SIG-M5 treated with dmso at 0.1 percent for 504 hours (cell line): Measurements from ENCODE around the gene CCDC92.

ENCODE experiments used
- DNase-seq: peaks from one replicate; lab custom pipeline; 2025; ENCODE audit not compliant: unreplicated experiment; lab: John Stamatoyannopoulos, UW

CCDC92 gene

DNA sequence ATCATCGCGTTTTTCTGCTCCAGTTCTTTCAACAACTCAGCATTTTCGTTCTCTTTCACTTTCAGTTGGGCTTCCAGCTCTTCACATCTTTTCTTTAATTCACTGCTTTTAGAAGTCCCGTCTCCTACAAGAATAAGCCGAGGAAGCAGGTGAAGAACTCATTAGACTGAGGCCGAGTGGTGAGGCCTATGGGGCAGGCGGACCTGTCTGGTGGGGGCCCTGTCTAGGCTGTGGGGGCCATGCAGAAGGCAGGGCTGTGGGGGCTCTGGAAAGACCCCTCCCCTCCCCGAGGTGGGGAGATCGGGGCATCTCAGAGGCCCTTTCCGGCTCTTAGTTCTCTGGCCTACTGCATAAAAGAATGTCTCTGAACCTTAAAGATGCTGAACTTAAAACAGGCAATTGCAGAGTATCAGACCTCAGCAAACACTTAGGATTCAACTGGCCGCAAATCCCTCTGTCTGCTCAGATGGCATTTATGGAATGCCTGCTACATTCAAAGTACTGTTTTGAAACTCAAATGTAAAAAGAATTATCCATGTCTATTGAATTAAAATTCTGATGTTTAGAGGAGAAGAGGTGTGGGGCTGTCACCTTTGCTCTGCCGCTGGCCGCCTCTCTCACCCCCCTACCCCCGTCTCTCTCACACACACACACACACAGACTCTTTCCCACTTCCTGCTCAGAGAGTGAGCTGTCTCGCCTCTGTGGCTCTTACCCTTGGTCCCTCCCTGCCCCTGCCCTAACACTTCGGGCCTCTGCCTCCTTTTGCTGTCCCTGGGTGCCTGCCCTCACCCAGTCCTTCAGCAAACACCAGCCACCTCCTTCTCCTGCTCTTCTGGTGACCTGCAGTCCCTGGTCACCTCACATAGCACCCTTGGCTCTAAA, 34.7 kb downstream of the CCDC92 start:
- DNase-seq, result no peak

DNA sequence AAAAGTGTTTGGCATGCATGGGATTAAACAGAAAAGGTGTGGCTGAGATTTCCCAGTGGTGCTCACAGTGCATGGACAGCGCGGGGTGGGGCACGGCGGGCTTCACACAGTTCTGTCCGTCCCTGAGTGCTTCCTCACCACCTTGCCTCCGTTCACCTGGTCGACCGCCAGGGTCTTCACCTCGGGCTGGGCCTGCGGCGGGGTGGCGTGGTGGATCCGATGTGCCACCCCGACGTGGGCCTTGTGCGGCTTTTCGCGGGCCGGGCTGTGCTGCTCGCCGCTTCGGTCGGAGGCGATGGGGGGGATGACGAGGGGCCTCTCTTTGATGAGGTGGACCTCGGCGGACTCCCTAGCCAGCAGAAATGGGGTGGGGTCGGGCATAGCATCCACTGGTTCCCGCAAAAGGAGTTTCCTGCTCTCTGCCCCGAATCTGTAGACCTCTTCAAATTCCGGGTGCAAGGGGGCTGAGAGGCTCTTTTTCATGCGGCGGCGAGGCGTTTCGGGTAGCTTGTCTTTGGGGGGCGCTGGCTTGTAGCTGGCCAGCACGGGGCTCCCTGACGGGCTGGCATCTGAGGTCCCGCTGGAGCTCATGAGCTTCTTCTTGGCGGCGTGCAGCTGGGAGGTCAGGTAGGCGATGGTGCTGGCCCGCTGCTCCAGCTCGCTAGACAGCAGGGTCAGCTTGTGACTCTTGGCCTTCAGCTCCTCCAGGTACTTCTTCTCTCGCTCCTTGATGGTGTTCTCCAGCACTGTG, 35.5 kb downstream of the CCDC92 start:
- DNase-seq, result no peak

DNA sequence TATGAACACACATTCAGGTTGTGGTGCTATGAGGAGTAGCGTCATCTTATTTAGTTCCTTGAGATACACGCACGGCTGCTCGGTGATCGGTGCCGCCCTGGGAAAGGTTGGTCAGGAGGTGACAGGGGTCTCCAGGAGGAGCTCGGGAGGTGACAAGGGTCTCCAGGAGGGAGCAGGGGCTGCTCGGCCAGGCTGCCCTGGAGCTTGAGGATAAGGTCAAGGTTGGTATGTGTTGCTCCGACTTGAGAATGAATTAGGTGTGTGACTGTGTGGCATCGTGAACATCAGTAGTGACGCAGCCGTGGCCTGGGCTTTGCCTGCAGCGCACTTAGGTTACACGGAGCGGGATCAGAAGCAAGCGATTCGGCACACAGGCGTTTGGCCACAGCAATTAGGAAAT, 36.2 kb downstream of the CCDC92 start:
- no peak for DNase-seq

DNA sequence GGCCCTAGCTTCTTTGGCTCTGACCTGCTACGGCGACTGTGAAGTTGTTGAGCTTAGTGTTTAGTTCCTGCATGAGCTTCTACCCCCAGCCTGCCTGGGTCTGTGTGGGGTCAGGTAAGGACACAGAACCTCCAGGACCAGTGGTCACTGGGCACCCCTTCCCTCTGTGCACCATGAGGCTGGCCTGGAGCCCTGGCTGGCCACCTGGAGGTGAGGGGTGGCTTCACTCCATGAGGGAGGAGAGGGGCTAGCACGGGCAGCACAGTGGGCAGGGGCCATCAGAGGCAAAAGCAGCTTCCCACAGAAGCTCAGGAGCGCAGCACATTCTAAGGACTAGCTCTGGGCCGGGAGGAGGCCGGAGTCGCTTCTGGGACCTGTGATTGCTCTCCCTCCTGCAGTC, 36.7 kb downstream of the CCDC92 start:
- DNase-seq, result no peak

DNA sequence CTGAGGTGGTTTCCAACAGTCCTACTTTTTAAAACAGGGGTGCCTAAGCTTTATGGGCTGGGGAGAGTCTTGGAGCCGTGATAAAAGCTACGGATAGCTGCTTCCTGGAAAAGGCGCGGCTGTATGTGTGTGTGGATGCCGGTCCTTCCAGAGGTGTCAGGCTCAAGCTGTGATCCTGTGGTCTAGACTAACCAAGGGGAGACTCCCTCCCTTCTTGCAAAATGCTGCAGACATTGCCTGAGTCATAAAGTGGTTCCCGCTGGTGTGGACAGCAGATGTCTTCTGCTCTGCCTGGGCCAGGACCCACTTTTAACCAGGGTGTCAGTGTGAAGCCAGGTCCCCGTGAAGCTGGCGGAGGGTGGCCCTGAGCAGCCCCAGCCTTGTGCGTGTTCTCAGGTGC, 37.8 kb downstream of the CCDC92 start:
- DNase-seq, result peak; percentile 40

DNA sequence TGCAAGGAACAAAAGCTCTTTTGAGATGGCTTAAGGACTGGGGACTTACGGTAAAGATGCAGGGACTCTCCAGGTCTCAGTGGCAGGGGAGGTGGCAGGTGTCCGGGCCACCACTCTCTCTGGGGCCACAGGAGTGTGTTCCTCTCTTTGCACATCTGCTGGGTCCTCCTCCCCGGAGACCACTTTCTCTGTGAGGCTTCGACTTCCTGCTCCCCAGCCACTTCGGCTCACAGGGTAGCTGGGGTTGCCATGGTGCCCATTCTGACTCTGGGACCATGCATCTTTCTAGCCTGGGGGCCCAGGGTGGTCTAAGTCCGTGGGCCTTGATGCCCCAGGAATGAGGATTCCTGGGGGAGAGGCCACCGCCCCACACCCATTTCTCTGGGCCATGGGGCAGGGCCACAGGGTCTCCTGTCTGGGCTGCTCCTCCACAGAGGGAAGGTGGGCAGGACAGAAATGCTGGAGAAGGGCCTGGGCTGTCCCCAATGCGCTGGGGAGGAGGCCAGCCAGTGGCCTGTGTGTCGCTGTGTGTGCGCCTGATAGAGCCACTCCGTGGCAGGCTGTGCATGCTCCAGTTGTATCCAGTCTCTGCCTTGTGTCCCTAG, 38.5 kb downstream of the CCDC92 start:
- DNase-seq, result no peak

DNA sequence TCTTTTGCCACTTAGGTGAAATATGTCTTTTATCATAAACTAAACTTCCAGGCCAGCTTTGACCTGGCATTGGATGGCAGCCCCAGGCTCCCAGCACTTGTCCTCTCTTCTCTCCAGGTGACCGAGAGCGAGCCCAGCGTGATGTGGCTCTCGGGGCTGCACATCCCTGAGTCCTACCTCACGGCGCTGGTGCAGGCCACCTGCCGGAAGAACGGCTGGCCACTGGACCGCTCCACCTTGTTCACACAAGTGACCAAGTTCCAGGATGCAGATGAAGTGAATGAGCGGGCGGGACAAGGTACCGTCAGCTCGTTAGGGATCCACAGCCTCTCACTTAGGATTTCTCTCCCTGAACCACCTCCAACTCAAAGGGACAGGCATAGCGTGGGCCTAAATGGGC, 39.4 kb downstream of the CCDC92 start:
- no peak for DNase-seq

DNA sequence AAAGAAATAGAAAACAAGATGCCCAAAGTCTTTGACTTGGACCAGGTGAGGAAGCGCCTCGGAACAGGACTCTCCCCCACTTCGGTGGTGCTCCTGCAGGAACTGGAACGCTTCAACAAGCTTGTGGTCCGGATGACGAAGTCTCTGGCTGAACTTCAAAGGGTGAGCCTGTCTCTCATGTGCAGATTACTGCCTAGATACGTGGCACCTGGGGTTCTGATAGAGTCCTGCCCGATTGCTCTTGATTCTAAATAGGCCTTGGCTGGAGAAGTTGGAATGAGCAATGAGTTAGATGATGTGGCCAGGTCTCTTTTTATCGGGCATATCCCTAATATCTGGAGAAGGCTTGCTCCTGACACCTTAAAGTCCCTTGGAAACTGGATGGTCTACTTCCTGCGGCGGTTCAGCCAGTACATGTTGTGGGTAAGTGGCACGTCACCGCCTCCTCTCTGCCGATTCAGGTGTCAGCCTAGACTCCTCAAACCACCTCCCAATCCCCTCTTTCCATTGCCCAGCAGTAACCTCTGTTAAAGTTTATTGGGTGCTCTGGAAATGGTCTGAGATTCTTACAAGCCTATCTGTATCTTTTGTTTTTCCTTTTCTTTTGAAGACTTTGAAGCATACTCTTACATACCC, 40.8 kb downstream of the CCDC92 start:
- DNase-seq, result no peak

DNA sequence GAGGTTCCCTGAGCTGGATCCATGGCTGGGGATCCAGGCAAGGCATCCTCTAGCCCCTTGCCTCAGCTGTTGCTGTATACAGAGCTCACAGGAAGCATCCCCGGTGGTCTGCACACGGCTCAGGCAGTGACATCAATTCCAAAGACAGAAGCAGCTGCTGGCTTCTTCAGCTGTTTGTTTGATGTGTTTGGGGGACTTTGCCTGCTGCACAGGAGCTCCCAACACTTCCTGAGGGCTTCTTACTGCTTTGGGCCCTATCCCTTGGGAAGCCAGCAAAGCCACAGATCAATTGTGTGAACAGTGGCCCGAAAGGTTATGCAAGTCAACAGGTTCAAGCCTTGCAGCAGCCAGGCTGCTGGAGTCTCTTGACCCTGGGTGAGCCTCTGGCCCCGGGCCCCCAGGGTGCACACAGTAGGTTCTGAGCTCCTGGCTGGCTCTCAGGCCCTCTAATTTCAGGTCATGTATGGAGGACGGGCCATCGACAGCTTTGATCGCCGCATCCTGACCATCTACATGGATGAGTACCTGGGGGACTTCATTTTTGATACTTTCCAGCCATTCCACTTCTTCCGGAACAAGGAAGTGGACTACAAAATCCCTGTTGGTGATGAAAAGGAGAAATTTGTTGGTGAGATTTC, 42.6 kb downstream of the CCDC92 start:
- no peak for DNase-seq

DNA sequence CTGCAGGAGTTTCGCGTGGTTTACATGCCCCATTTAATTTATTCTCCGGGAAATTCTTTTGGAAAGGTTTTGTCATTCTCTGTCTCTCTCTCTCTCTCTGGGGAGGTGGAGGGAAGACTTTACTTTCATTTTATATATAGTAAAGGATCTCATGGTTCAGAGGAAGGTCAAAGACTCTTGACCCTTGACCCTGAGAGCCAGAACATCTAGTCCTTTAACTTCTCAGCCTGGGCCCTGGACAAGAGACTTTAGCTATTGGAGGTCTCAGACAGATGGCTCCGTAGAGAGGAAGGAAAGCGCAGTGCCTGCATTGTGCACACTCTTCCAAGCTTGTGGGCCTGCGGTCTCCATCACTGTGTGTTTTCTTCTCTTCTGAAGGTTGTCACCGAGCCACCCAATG, 43.7 kb downstream of the CCDC92 start:
- DNase-seq, result no peak

DNA sequence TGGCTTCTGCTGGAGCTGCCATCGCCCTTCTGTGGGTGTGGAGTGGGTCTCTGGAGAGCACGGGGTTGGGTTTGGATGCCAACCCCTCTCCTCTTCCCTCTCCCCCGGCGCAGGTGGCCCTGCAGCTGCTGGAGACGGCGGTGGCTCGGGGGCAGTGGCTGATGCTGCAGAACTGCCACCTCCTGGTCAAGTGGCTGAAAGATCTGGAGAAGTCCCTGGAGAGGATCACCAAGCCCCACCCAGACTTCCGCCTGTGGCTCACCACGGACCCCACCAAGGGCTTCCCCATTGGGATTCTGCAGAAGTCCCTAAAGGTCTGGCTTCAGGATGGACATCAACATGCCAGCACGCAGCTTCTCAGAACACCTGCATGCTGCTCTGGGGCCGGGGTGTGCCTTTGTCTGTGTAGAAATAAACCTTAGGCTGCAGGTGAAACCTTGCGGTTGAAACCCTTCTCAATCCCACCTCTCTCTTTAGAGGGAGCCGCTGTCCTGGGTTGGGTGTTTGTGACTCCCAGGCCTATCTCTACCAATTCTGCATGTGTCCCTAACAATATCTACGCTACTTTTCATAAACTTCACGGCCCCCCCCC, 44.3 kb downstream of the CCDC92 start:
- no peak for DNase-seq

DNA sequence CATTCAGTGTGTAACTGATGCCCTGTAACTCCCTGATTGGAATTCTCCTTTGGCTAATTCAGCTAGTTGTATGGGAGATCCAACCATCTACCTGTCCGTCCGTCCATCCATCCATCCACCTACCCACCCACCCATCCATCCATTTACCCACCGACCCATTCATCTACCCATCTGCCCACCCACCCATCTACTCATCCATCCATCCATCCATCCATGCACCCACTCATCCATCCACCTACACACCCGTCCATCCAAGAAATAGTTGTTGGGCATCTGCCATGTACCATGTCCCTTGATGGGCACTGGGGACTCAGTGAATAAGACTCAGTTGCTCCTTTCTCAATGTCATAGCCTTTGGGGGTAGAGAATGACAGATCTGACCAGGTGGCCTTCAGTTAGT, 48.1 kb downstream of the CCDC92 start:
- no peak for DNase-seq

DNA sequence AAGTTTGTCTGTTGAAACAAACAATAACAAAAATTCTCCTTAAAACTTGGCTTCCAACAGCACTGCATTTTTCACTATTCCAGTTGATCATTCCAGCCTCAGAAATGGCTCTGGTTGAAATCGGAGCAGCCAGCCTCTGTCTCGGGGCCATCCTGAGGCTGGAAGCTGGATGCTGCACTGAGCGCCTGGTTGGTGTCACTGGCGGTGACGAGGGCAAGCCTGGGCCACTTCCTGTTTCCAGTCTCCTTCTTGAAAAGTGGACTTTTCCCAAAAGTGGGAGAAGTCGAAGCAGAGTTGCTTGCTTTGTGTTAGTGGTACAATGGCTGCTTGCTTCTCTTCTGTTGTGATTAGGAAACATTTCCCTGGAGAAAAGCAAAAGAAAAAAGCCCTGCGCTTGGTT, 48.7 kb downstream of the CCDC92 start:
- DNase-seq, result no peak

DNA sequence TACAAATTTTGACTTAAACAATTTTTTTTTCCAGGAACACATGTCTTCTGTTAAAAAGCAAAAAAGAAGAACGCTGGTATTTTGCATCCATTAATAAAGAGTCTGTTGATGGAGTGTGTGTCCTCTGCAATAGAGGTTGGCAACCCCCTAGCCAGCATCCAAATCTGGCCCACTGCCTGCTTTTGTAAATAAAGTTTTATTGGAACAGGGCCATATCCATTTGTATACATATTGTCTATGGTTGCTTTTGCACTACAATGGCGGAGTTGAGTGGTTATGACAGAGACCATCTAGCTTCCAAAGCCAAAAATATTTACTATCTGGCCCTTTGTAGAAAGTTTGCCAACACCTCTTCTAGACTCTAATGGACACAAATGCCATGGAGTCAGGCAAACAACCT, 49.6 kb downstream of the CCDC92 start:
- DNase-seq, result no peak

DNA sequence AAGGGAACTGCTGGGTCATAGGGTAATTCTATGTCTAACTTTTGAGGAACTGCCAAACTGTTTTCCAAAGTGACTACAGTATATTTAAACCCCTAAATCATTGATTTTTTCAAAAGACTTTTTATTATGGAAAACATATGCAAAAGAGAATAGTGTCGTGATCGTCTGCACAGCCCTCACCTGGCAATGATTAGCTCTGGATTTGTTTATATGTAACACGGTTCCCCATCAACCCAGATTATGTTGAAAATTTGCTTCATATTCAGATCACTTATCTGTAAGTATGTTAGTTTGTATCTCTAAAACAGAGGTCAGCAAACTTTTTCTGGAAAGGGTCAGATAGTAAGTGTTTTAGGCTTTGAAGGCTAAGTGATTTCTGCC, 52.7 kb downstream of the CCDC92 start:
- no peak for DNase-seq

DNA sequence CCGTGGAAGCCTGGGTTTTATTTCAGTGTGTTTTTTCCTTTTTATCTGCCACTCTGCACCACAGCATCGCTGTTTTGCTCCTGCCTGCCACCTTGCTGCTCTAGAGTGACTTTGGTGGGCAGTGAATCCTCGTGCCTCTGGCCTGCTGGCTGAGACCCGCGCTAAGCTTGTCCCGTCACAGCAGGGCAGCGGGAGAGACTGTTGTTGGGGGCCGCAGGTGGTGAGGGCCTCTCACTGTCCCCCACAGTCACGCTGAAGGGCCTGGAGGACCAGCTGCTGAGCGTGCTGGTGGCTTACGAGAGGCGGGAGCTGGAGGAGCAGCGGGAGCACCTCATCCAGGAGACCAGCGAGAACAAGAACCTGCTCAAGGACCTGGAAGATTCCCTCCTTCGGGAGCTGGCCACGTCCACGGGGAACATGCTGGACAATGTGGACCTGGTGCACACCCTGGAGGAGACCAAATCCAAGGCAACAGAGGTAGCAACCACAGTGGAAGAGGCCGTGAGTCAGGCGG, 55.2 kb downstream of the CCDC92 start:
- no peak for DNase-seq

DNA sequence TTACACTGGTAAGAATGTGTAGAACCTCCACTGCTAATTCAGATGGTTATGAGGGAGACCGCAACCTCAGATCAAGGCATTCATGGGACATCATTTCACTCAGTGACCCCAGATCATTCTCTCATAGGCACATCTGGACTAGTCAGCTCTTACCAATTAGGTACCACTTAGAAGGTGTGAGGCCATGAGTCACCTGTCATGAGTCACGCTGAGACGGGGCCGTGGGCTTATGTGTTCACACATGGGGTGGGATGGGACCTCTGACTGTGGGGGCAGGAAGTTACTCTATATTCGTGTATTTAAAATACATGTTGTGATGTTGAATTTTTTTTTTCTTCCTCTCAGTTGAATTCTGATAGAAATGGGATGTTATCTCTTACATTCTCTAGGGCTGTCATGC, 55.9 kb downstream of the CCDC92 start:
- no peak for DNase-seq

DNA sequence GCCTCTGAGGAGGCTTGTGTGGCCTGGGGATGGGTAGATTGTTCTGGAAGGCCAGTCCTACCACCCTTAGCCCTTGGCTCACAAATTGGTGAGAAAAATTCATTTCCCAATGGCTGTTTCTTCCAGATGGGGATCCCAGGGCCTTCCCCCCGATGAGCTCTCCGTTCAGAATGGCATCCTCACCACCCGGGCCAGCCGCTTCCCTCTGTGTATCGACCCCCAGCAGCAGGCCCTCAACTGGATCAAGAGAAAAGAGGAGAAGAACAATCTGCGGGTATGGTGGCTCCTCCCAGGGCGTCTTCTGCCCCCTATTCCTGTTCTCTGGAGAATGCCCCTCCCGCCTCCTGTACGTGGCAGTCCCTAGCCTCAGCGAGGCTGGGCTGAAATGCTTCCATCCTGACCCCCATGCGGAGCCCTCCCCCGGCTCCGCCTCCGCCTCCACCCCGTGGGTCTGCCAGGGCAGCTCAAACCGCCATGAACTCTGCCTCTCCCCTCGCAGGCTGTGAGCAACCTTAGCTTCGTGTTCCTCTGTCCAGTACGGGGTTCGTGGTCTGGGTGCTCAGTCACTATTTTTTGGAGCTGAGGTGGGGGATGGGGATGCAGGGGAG, 57.8 kb downstream of the CCDC92 start:
- DNase-seq, result no peak

DNA sequence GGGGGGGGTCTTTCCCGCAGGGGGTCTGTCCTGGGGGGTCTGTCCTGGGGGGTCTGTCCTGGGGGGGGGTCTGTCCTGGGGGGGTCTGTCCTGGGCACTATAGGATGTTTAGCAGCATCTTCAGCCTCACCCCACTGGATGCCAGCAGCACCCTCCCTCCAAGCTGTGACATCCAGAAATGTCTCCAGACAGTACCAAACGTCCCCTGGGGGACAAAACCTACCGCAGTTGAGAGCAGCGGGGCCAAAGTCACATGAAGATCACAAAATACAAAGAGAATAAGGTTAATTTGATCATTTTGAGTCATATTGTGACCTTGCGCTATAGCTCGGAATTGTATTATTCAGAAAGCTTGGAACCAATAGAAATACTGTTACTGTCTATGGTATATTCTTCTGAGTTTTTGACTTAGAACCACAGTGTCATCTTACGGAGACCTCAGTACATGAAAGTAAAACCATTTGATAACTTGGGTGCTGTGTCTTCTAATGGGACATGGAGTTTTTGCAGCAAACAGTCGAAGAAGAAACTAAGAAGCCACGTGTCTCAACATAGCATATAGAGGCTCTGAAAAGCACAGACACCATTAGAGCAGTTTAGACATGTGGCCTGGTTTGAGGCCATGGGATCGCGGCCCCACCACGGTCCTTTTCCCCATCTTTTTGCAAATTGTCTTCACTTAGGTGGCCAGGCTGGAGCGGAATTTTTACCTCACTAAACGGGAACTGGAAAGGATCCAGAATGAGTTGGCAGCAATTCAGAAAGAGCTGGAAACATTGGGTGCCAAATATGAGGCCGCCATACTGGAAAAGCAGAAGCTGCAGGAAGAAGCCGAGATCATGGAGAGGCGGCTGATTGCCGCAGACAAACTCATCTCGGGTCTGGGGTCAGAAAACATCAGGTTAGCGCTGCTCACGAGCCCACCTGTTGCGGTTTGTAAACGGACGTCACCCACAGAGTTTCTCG, 59.9 kb downstream of the CCDC92 start:
- no peak for DNase-seq
